Measurements from ENCODE around the gene STARD13. TPM values are rescaled to one million over a fixed set of nuclear protein-coding genes. Genes with fewer than 3 reads are reported as not detected.

Gene STARD13
- total and polyA plus RNA-seq, 2 donors (not counting 1 experiment from before 2014, with no cell fraction given): 0.06 to 0.22 TPM

DNA sequence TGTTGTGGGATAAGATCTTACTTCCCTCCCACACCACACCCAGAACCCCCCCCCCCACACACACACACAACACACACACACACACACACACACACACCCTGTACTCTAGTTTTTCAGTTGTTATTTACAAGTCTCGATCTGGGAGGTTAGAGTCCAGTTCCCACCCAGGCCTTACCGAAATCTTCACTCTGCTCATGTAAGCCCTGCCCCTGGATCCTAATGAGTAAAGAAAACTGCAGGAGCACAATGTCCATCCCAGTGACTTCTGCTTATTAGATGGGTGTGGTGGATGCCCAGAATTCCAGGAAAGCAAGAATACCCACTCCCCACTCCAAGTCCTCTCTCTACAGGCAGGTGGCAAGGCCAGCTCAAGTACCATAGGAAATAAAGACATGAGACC is 23.0 kb downstream of the STARD13 start:
- Mint-ChIP-seq H3K4me1 (no peaks in the 10 kb centered on the region), H3K4me3 (no peak overlapping the region), H3K27ac (no peak overlapping the region), H3K27me3 (peaks cover 7% of the 10 kb centered on the region), H3K9me3 (ENCODE audit: insufficient read depth) (no peaks in the 10 kb centered on the region)
- H4K20me1 ChIP-seq (ENCODE audit: control insufficient read depth, insufficient read depth, low read length, poor library complexity, severe bottlenecking): no peaks in the 10 kb centered on the region
- no peak overlapping the region for H3K27ac ChIP-seq (ENCODE audit: low read length in 2 of 2)
- H3K4me2 ChIP-seq (replicated peaks; ENCODE audit: low read depth, low read length, poor library complexity, severe bottlenecking): no peak overlapping the region
- H3K4me1 ChIP-seq (ENCODE audit: control insufficient read depth in 2 of 2, insufficient read depth in 2 of 2, low read length in 2 of 2): no peaks in the 10 kb centered on the region
- no peaks in the 10 kb centered on the region for H3K27me3 ChIP-seq (replicated peaks in 1 of 4; ENCODE audit: control extremely low read depth in 1 of 4, control insufficient read depth in 3 of 4, insufficient read depth in 4 of 4, low read length in 3 of 4)
- H3K9ac ChIP-seq (ENCODE audit: low read length): no peak overlapping the region
- ChIA-PET CTCF (no interaction called here), POLR2A (no interaction called here)
- H3K79me2 ChIP-seq (ENCODE audit: control insufficient read depth, insufficient read depth, low read length): no peaks in the 10 kb centered on the region
- H3K4me3 ChIP-seq (ENCODE audit: control extremely low read depth in 1 of 5, extremely low read depth in 1 of 5, insufficient read depth in 1 of 5, low read depth in 2 of 5, low read length in 4 of 5): no peak overlapping the region
- DNase-seq (no peak), ATAC-seq (ENCODE audit: low read depth) (no peak)
- no peaks in the 10 kb centered on the region for H3K9me3 ChIP-seq (ENCODE audit: control extremely low read depth in 1 of 3, control insufficient read depth in 2 of 3, insufficient read depth in 1 of 3, low read length in 2 of 3)
- intact Hi-C loops (cut with micrococcal nuclease): no loop called here
- no peaks in the 10 kb centered on the region for H3K36me3 ChIP-seq (replicated peaks in 1 of 2; ENCODE audit: control extremely low read depth in 1 of 2, control insufficient read depth in 1 of 2, extremely low read depth in 1 of 2, insufficient read depth in 2 of 2, low read length in 1 of 2)
- WGBS (ENCODE audit: insufficient coverage): no CpG with 5 or more reads among the region's 2 CpGs
- no peak overlapping the region for H2AFZ ChIP-seq (ENCODE audit: insufficient read depth, low read depth, low read length, poor library complexity, severe bottlenecking)
- TF ChIP-seq, protein P1, sequence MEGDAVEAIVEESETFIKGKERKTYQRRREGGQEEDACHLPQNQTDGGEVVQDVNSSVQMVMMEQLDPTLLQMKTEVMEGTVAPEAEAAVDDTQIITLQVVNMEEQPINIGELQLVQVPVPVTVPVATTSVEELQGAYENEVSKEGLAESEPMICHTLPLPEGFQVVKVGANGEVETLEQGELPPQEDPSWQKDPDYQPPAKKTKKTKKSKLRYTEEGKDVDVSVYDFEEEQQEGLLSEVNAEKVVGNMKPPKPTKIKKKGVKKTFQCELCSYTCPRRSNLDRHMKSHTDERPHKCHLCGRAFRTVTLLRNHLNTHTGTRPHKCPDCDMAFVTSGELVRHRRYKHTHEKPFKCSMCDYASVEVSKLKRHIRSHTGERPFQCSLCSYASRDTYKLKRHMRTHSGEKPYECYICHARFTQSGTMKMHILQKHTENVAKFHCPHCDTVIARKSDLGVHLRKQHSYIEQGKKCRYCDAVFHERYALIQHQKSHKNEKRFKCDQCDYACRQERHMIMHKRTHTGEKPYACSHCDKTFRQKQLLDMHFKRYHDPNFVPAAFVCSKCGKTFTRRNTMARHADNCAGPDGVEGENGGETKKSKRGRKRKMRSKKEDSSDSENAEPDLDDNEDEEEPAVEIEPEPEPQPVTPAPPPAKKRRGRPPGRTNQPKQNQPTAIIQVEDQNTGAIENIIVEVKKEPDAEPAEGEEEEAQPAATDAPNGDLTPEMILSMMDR (IDR thresholded peaks at IDR 0.05): no peak
- no peak for TF ChIP-seq EZH2 (IDR thresholded peaks at IDR 0.05; ENCODE audit: borderline replicate concordance, insufficient read depth, low read depth, low read length, poor library complexity, severe bottlenecking)

DNA sequence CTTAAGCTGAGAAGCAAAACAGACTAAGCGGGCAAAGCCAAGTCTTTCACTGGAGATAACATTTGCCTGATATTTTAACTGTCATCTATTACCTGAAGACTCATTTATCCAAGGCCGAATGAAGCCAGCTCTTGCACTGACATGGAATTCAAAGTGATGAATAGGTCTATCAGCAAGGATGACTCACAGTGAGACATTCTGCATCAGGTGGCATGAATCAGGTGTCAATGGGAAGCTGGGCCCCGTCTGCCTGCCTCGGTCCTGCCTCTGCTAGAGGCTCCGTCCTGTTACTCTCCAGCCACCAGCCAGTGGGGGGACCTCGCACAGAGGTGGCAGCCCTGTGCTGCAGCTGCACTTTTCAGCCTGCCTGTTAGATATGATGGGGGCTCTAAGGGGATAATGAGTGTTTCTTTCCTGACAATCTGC is 23.5 kb downstream of the STARD13 start:
- Histone ChIP-seq H3K79me2 (ENCODE audit: control insufficient read depth, insufficient read depth, low read length) (no peaks in the 10 kb centered on the region), H3K4me1 (ENCODE audit: control insufficient read depth in 2 of 2, insufficient read depth in 2 of 2, low read length in 2 of 2) (no peaks in the 10 kb centered on the region), H3K9ac (ENCODE audit: low read length) (no peak overlapping the region), H3K27me3 (replicated peaks in 1 of 4; ENCODE audit: control extremely low read depth in 1 of 4, control insufficient read depth in 3 of 4, insufficient read depth in 4 of 4, low read length in 3 of 4) (no peaks in the 10 kb centered on the region), H4K20me1 (ENCODE audit: control insufficient read depth, insufficient read depth, low read length, poor library complexity, severe bottlenecking) (no peaks in the 10 kb centered on the region), H3K4me3 (ENCODE audit: control extremely low read depth in 1 of 5, extremely low read depth in 1 of 5, insufficient read depth in 1 of 5, low read depth in 2 of 5, low read length in 4 of 5) (no peak overlapping the region), H3K9me3 (ENCODE audit: control extremely low read depth in 1 of 3, control insufficient read depth in 2 of 3, insufficient read depth in 1 of 3, low read length in 2 of 3) (no peaks in the 10 kb centered on the region), H3K27ac (ENCODE audit: low read length in 2 of 2) (no peak overlapping the region), H3K4me2 (replicated peaks; ENCODE audit: low read depth, low read length, poor library complexity, severe bottlenecking) (no peak overlapping the region), H3K36me3 (replicated peaks in 1 of 2; ENCODE audit: control extremely low read depth in 1 of 2, control insufficient read depth in 1 of 2, extremely low read depth in 1 of 2, insufficient read depth in 2 of 2, low read length in 1 of 2) (no peaks in the 10 kb centered on the region), H2AFZ (ENCODE audit: insufficient read depth, low read depth, low read length, poor library complexity, severe bottlenecking) (no peak overlapping the region)
- ChIA-PET POLR2A (no interaction called here), CTCF (no interaction called here)
- intact Hi-C loops (cut with micrococcal nuclease): no loop called here
- no peak for ATAC-seq (ENCODE audit: low read depth)
- Mint-ChIP-seq H3K27me3 (peaks cover 7% of the 10 kb centered on the region), H3K4me1 (no peaks in the 10 kb centered on the region), H3K4me3 (no peak overlapping the region), H3K9me3 (ENCODE audit: insufficient read depth) (no peaks in the 10 kb centered on the region), H3K27ac (no peak overlapping the region)
- 98% methylated on average over 6 of the region's 6 CpGs for WGBS (ENCODE audit: insufficient coverage)
- TF ChIP-seq, protein P1 (IDR thresholded peaks at IDR 0.05): no peak
- no peak for TF ChIP-seq EZH2 (IDR thresholded peaks at IDR 0.05; ENCODE audit: borderline replicate concordance, insufficient read depth, low read depth, low read length, poor library complexity, severe bottlenecking)
- no peak for DNase-seq

Measured in B cell (primary cell).